Activated naive CD8-positive, alpha-beta T cell treated with anti-CD3 and anti-CD28 coated beads, Interleukin-2, amount 50 U/mL, for 24 hours (primary cell): Measurements from ENCODE around the gene NFATC2IP.

ENCODE experiments used
- ATAC-seq: fragments of 150-1000 bp; cut with Tn5 transposase; one replicate; pipeline ENCODE4 v1.10.0; 2021
- DNase-seq: peaks from one replicate; pipeline ENCODE4 v3.0.0; 2021
- H3K27ac Mint-ChIP-seq: one replicate; pipeline ENCODE4 v1.8.0; 2021; ENCODE audit warnings: mild to moderate bottlenecking, mixed read lengths
- H3K27me3 Mint-ChIP-seq: one replicate; pipeline ENCODE4 v1.8.0; 2021; ENCODE audit warnings: mixed read lengths
- H3K36me3 Mint-ChIP-seq: one replicate; pipeline ENCODE4 v1.8.0; 2021; ENCODE audit warnings: low read depth, mixed read lengths
- H3K4me1 Mint-ChIP-seq: one replicate; pipeline ENCODE4 v1.8.0; 2021; ENCODE audit warnings: mixed read lengths
- H3K4me3 Mint-ChIP-seq: one replicate; pipeline ENCODE4 v1.8.0; 2021; ENCODE audit warnings: mild to moderate bottlenecking, moderate library complexity, mixed read lengths
- H3K9me3 Mint-ChIP-seq: one replicate; pipeline ENCODE4 v1.8.0; 2021; ENCODE audit warnings: mixed read lengths

The NFATC2IP gene

DNA sequence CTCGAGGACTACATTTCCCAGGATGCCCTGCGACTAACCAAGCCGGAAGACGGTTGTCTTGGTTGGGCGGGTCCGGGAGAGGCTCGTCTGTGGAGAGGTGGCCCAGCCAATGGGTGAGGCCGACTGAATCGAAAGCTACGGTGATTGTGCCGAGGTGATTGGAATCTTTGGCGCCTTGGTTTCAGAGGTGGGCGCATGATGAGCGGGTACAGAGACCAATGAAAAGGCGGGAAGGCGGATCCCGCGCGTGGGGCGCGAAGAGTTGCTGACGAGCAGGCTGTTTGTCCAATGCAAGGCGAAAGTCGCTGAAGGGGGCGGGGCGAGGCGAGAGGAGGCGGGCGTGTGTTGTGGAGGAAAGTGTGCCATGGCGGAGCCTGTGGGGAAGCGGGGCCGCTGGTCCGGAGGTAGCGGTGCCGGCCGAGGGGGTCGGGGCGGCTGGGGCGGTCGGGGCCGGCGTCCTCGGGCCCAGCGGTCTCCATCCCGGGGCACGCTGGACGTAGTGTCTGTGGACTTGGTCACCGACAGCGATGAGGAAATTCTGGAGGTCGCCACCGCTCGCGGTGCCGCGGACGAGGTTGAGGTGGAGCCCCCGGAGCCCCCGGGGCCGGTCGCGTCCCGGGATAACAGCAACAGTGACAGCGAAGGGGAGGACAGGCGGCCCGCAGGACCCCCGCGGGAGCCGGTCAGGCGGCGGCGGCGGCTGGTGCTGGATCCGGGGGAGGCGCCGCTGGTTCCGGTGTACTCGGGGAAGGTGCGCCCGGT, at the start of gene NFATC2IP:
Gene NFATC2IP, plus strand, starts transcription at position 290 of the 762 bp plus-strand sequence. Its CDS starts 75 bp downstream, at position 365.
- Mint-ChIP-seq H3K4me3 (peak within 1 kb of the TSS; percentile 92), H3K27me3 (no peaks in the 10 kb centered on the region), H3K9me3 (no peaks in the 10 kb centered on the region), H3K4me1 (peaks cover 26% of the 10 kb centered on the region), H3K27ac (peak within 1 kb of the TSS; percentile 91), H3K36me3 (peaks cover 29% of the 10 kb centered on the region)
- peak; percentile 100 for DNase-seq
- ATAC-seq = peak; percentile 99

GRCh38 chr16:28901862-28902261, 48.9 kb upstream of the NFATC2IP start:
- Mint-ChIP-seq H3K4me3 (no peak overlapping the region), H3K9me3 (no peaks in the 10 kb centered on the region), H3K36me3 (no peaks in the 10 kb centered on the region), H3K27me3 (no peaks in the 10 kb centered on the region), H3K4me1 (peaks cover 3% of the 10 kb centered on the region), H3K27ac (no peak overlapping the region)
- ATAC-seq (no peak), DNase-seq (no peak)

DNA sequence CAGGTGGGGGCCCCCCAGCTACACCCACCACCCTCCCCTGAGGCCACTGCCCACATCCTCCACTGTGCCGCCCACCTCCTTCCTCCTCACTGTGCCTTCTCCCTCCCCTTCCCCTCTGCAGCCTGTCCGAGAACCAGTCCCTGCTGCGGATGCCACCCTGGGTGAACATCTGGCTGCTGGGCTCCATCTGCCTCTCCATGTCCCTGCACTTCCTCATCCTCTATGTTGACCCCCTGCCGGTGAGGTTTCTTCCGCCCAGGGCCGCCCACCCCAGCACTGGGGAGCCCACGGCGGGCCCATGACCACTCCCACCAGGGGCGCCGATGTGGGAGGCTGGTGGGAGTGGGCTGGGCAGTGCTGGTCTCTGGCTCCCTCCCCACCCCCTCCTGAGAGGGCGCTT, 47.8 kb upstream of the NFATC2IP start:
- peaks cover 3% of the 10 kb centered on the region for H3K4me1 Mint-ChIP-seq
- no peak overlapping the region for H3K27ac Mint-ChIP-seq
- no peaks in the 10 kb centered on the region for H3K9me3 Mint-ChIP-seq
- ATAC-seq = peak; percentile 27
- H3K27me3 Mint-ChIP-seq = no peaks in the 10 kb centered on the region
- no peak for DNase-seq
- no peaks in the 10 kb centered on the region for H3K36me3 Mint-ChIP-seq
- H3K4me3 Mint-ChIP-seq = no peak overlapping the region

DNA sequence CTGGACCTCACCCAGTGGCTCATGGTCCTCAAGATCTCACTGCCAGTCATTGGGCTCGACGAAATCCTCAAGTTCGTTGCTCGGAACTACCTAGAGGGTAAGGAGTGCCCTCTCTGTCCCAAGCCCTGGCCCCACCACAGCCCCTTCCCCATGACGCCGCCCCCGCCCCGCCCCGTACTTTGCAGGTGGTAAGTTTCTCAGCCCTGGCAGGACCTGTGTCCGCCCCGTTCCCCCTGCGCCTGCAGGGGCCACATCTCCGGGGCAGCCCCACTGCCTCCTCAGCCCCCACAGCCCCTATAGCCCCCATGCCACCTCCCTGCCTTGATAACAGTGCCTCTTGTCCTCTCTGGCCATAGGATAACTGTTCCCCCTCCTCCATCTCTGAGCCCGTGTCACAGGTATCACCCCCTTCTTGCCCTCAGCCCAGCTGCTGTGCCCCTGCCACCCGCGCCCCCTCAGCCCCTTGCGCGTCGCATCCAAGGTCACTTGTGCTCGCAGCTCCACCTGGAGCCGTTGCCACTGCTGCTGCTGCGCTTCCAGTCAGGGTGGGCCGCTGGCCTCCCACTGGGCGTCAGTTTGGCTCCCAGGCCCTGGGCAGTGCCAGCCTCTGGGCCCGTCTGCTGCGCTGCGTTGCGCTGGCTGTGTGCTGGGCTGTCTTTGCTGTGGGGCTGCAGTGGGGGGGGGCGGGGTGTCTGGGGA, 47.2 kb upstream of the NFATC2IP start:
- DNase-seq = no peak
- ATAC-seq = no peak
- Mint-ChIP-seq H3K4me1 (peaks cover 3% of the 10 kb centered on the region), H3K27me3 (no peaks in the 10 kb centered on the region), H3K27ac (no peak overlapping the region), H3K36me3 (peaks cover 2% of the 10 kb centered on the region), H3K4me3 (no peak overlapping the region), H3K9me3 (no peaks in the 10 kb centered on the region)

- no peaks in the 10 kb centered on the region for H3K9me3 Mint-ChIP-seq
- H3K4me3 Mint-ChIP-seq = no peak overlapping the region
- H3K36me3 Mint-ChIP-seq = peaks cover 2% of the 10 kb centered on the region
- peaks cover 3% of the 10 kb centered on the region for H3K4me1 Mint-ChIP-seq
- no peak overlapping the region for H3K27ac Mint-ChIP-seq
- no peaks in the 10 kb centered on the region for H3K27me3 Mint-ChIP-seq
- ATAC-seq (no peak), DNase-seq (no peak)
Observed at GRCh38 chr16:28904363-28904762, 46.4 kb upstream of the NFATC2IP start.

DNA sequence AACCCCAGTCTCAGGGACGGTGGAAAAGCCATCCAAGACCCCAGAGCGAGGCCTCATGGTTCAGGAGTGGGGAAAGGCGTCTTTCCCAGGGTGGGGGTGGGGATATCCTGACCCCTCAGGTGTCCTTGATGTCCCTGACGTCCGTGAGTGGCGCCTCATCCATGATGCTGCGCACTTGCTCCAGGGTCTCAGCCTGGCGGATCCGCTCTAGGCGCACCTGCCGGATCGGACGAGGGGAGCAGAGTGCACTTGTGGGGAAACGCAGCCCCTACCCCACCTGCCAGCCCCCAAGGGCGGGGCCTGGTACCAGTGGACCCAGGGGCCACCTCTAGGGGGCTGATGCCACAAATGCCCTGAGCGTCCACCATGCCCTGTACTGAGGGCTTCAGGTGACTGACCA, 45.9 kb upstream of the NFATC2IP start:
- ATAC-seq (no peak), DNase-seq (no peak)
- H3K27ac Mint-ChIP-seq = no peak overlapping the region
- H3K9me3 Mint-ChIP-seq = no peaks in the 10 kb centered on the region
- H3K27me3 Mint-ChIP-seq = no peaks in the 10 kb centered on the region
- peaks cover 3% of the 10 kb centered on the region for H3K4me1 Mint-ChIP-seq
- peaks cover 2% of the 10 kb centered on the region for H3K36me3 Mint-ChIP-seq
- H3K4me3 Mint-ChIP-seq = no peak overlapping the region

DNA sequence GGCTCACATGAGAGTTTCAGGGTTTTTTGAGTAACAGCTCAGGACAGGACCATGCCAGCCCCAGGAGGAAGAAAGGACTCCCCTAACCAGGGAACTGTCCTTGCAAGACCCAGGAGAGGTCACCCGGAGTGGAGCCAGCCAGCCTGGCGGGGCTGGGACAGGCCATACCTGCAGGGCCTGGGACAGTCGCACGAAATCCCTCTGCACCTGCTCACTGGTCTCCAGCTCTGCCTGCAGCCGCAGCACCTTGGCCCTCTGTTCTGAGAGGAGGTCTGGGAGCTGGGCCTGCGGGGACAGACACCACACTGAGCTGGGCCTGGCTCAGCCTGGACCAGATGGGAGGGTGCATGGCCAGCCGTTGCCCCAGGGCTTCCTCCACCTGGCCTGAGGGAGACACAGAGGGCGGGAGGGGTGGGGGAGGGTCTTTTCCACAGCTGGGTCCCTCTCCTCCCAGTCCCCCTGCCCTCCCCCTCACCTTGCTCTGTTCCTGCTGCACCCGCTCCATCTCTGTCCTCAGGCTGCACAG, 45.4 kb upstream of the NFATC2IP start:
- no peak for DNase-seq
- no peaks in the 10 kb centered on the region for H3K27me3 Mint-ChIP-seq
- H3K27ac Mint-ChIP-seq = no peak overlapping the region
- peaks cover 3% of the 10 kb centered on the region for H3K4me1 Mint-ChIP-seq
- no peak for ATAC-seq
- no peaks in the 10 kb centered on the region for H3K9me3 Mint-ChIP-seq
- no peak overlapping the region for H3K4me3 Mint-ChIP-seq
- H3K36me3 Mint-ChIP-seq = peaks cover 4% of the 10 kb centered on the region

GRCh38 chr16:28905800-28906372, 44.9 kb upstream of the NFATC2IP start:
- Mint-ChIP-seq H3K9me3 (no peaks in the 10 kb centered on the region), H3K4me3 (no peak overlapping the region), H3K36me3 (peaks cover 4% of the 10 kb centered on the region), H3K4me1 (peaks cover 3% of the 10 kb centered on the region), H3K27ac (no peak overlapping the region), H3K27me3 (no peaks in the 10 kb centered on the region)
- DNase-seq (no peak), ATAC-seq (no peak)

DNA sequence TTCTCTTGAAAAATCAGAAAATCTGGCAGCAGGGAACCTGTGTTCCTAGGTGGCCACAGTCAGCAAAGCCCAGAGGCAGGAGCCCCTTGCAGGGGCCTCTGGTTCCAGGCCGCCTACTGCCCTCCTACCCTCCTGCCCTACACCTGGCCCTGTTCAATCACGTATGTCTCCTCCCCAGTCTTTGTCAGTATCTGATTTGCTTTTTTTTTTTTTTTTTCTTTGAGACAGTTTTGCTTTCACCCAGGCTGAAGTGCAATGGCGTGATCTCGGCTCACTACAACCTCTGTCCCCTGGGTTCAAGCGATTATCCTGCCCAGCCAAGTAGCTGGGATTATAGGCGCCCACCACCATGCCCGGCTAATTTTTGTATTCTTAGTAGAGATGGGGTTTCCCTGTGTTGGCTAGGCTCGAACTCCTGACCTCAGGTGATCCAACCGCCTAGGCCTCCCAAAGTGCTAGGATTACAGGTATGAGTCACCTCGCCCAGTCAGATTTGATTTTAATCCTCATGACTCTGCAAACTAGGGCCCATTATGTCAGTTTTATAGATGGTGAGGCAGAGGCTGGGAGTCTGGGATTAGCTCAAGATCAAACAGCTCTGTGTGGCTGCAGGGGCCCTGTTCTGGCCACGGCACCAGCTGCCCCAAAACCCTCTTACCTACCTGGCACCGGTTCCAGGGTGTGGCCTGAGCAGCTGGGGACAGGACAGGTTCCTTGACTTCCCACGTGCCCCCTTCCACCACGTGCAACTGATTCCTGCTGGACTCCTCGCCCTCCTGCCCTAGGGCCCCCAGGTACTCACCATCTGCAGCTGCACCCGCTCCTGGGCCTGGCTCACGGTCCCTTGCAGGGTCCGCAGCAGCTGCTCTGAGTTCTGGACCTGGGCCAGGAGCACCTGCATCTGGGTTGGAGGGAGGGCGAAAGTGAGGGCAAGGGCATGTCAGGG, 40.4 kb upstream of the NFATC2IP start:
- H3K9me3 Mint-ChIP-seq = no peaks in the 10 kb centered on the region
- H3K27ac Mint-ChIP-seq = no peak overlapping the region
- DNase-seq (no peak), ATAC-seq (peak; percentile 28)
- H3K27me3 Mint-ChIP-seq = no peaks in the 10 kb centered on the region
- peaks cover 16% of the 10 kb centered on the region for H3K36me3 Mint-ChIP-seq
- H3K4me3 Mint-ChIP-seq = no peak overlapping the region
- H3K4me1 Mint-ChIP-seq = no peaks in the 10 kb centered on the region

GRCh38 chr16:28912558-28912957, 38.2 kb upstream of the NFATC2IP start:
- Mint-ChIP-seq H3K9me3 (no peaks in the 10 kb centered on the region), H3K27me3 (no peaks in the 10 kb centered on the region), H3K36me3 (peaks cover 24% of the 10 kb centered on the region), H3K4me3 (no peak overlapping the region), H3K27ac (no peak overlapping the region), H3K4me1 (no peaks in the 10 kb centered on the region)
- ATAC-seq (no peak), DNase-seq (no peak)

DNA sequence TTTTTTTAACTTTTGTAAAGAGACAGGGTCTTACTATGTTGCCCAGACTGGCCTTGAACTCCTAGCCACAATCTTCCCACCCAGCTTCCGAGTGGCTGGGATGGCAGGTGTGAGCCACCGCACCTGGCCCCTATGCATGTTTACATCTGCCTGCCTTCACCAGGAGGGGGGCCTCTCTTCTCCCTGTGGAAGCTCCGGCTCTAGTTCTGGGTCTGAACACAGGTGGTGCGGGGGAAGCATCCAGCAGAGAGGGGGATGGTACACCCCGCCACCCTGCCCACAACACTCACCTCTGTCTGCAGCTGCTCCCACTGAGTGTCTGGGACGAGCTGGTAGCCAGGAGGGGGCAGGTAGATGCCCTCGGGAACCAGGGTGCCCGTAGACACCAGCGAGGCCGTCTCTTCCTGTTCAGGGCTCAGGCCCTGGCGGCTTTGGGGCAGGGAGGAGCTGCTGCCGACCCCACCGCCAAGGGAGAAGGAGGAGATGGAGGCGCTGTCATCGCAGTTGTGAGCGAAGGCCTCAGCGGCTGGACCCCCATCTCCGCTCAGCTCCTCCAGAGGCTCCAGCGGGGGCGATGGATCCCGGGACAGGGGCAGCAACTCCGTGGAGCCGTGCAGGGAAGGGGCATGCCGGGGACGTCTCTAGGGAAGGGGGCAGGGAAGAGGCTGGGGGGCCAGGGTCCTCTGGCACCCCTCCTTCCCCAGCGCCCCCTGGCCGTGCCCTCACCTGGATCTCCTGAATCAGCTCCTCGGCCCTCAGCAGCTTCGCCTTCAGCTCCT, 36.6 kb upstream of the NFATC2IP start:
- DNase-seq (no peak), ATAC-seq (no peak)
- no peaks in the 10 kb centered on the region for H3K9me3 Mint-ChIP-seq
- H3K36me3 Mint-ChIP-seq = peaks cover 22% of the 10 kb centered on the region
- no peaks in the 10 kb centered on the region for H3K27me3 Mint-ChIP-seq
- H3K4me1 Mint-ChIP-seq = no peaks in the 10 kb centered on the region
- H3K27ac Mint-ChIP-seq = no peak overlapping the region
- no peak overlapping the region for H3K4me3 Mint-ChIP-seq

DNA sequence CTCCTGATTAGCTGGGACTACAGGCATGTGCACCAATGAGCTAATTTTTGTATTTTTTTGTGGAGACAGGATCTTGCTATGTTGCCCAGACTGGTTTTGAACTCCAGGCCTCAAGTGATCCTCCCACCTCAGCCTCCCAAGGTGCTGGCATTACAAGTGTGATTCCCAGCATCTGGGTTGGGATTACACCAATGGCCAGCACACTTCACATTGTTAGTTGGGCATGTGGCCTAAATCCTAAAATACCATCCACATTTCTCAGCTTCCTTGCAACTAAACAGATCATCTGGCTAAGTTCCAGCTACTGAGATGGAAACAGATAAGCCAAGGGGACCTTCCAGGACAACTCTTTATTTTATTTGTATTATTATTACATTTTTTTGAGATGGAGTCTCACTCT, 35.6 kb upstream of the NFATC2IP start:
- Mint-ChIP-seq H3K4me1 (no peaks in the 10 kb centered on the region), H3K36me3 (peaks cover 28% of the 10 kb centered on the region)

DNA sequence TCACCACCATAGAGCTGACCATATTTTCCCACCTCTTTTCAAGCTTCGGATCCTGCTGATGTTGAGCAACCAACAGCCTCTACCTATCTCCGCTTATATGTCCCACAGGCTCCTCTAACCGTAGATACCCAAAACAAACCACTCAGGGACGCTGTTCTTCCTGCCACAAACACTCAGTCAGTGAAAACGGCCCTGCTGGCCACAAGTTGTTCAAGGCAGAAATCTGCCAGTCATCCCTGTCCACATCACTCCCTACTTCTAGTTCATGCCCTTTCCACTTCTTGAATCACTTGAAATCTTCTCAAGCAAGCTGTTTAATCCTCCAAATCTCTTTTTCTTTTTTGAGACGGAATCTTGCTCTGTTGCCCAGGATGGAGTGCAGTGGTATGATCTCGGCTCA, 33.6 kb upstream of the NFATC2IP start:
- DNase-seq (no peak), ATAC-seq (no peak)
- Mint-ChIP-seq H3K4me3 (no peak overlapping the region), H3K27me3 (no peaks in the 10 kb centered on the region), H3K27ac (no peak overlapping the region), H3K36me3 (peaks cover 32% of the 10 kb centered on the region), H3K9me3 (no peaks in the 10 kb centered on the region), H3K4me1 (no peaks in the 10 kb centered on the region)

More for the DNA sequence above, 35.6 kb upstream of the NFATC2IP start:
- DNase-seq (no peak), ATAC-seq (no peak)
- H3K27me3 Mint-ChIP-seq = no peaks in the 10 kb centered on the region
- no peak overlapping the region for H3K4me3 Mint-ChIP-seq
- no peaks in the 10 kb centered on the region for H3K9me3 Mint-ChIP-seq
- H3K27ac Mint-ChIP-seq = no peak overlapping the region
